ENCODE data around the gene SLC30A5. TPM values are rescaled to one million over a fixed set of nuclear protein-coding genes. Genes with fewer than 3 reads are reported as not detected.

SLC30A5 gene
- total and polyA plus RNA-seq, 2 donors (not counting 1 experiment from before 2014, with no cell fraction given): 12.5 to 35.8 TPM

DNA sequence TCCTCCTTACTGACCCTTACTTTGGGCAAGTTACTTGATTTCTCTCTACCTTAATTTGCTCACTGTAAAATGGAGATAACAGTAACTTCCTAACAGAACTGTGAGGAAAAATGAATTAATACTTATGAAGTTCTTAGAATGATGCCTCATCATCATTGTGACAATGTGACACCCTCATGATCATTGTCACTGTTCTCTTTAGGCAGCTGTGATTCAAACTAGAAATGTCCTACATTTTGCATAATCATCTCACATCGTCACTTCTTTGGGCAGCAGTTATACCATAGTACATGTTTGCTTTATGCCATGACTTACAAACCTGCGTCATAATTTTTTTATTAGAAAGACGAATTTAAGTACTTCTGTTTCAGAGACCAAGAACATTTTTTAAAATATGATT, 9.7 kb downstream of the SLC30A5 start:
- DNase-seq (no peak), ATAC-seq (ENCODE audit: low read depth) (no peak)
- Histone ChIP-seq H3K79me2 (ENCODE audit: control insufficient read depth, insufficient read depth, low read length) (peaks cover 15% of the 10 kb centered on the region), H3K27ac (ENCODE audit: low read length in 2 of 2) (no peak overlapping the region), H2AFZ (ENCODE audit: insufficient read depth, low read depth, low read length, poor library complexity, severe bottlenecking) (no peak overlapping the region), H3K4me2 (replicated peaks; ENCODE audit: low read depth, low read length, poor library complexity, severe bottlenecking) (no peak overlapping the region), H4K20me1 (ENCODE audit: control insufficient read depth, insufficient read depth, low read length, poor library complexity, severe bottlenecking) (peaks cover under 1% of the 10 kb centered on the region), H3K36me3 (replicated peaks in 1 of 2; ENCODE audit: control extremely low read depth in 1 of 2, control insufficient read depth in 1 of 2, extremely low read depth in 1 of 2, insufficient read depth in 2 of 2, low read length in 1 of 2) (peaks cover 8 to 32% of the 10 kb centered on the region in 2 experiments), H3K9me3 (ENCODE audit: control extremely low read depth in 1 of 3, control insufficient read depth in 2 of 3, insufficient read depth in 1 of 3, low read length in 2 of 3) (no peaks in the 10 kb centered on the region), H3K4me1 (ENCODE audit: control insufficient read depth in 2 of 2, insufficient read depth in 2 of 2, low read length in 2 of 2) (peaks cover 8 to 16% of the 10 kb centered on the region in 2 donors), H3K27me3 (replicated peaks in 1 of 4; ENCODE audit: control extremely low read depth in 1 of 4, control insufficient read depth in 3 of 4, insufficient read depth in 4 of 4, low read length in 3 of 4) (no peaks in the 10 kb centered on the region), H3K4me3 (ENCODE audit: control extremely low read depth in 1 of 5, extremely low read depth in 1 of 5, insufficient read depth in 1 of 5, low read depth in 2 of 5, low read length in 4 of 5) (no peak overlapping the region), H3K9ac (ENCODE audit: low read length) (no peak overlapping the region)
- no CpG with 5 or more reads among the region's 3 CpGs for WGBS (ENCODE audit: insufficient coverage)
- ChIA-PET CTCF (no interaction called here), POLR2A (no interaction called here)
- Mint-ChIP-seq H3K4me3 (no peak overlapping the region), H3K27me3 (no peaks in the 10 kb centered on the region), H3K9me3 (ENCODE audit: insufficient read depth) (no peaks in the 10 kb centered on the region), H3K27ac (no peak overlapping the region), H3K4me1 (peaks cover 26% of the 10 kb centered on the region)
- intact Hi-C loops (cut with micrococcal nuclease): no loop called here
- TF ChIP-seq EZH2 (IDR thresholded peaks at IDR 0.05; ENCODE audit: borderline replicate concordance, insufficient read depth, low read depth, low read length, poor library complexity, severe bottlenecking): no peak
- TF ChIP-seq, protein P1, sequence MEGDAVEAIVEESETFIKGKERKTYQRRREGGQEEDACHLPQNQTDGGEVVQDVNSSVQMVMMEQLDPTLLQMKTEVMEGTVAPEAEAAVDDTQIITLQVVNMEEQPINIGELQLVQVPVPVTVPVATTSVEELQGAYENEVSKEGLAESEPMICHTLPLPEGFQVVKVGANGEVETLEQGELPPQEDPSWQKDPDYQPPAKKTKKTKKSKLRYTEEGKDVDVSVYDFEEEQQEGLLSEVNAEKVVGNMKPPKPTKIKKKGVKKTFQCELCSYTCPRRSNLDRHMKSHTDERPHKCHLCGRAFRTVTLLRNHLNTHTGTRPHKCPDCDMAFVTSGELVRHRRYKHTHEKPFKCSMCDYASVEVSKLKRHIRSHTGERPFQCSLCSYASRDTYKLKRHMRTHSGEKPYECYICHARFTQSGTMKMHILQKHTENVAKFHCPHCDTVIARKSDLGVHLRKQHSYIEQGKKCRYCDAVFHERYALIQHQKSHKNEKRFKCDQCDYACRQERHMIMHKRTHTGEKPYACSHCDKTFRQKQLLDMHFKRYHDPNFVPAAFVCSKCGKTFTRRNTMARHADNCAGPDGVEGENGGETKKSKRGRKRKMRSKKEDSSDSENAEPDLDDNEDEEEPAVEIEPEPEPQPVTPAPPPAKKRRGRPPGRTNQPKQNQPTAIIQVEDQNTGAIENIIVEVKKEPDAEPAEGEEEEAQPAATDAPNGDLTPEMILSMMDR (IDR thresholded peaks at IDR 0.05): no peak

DNA sequence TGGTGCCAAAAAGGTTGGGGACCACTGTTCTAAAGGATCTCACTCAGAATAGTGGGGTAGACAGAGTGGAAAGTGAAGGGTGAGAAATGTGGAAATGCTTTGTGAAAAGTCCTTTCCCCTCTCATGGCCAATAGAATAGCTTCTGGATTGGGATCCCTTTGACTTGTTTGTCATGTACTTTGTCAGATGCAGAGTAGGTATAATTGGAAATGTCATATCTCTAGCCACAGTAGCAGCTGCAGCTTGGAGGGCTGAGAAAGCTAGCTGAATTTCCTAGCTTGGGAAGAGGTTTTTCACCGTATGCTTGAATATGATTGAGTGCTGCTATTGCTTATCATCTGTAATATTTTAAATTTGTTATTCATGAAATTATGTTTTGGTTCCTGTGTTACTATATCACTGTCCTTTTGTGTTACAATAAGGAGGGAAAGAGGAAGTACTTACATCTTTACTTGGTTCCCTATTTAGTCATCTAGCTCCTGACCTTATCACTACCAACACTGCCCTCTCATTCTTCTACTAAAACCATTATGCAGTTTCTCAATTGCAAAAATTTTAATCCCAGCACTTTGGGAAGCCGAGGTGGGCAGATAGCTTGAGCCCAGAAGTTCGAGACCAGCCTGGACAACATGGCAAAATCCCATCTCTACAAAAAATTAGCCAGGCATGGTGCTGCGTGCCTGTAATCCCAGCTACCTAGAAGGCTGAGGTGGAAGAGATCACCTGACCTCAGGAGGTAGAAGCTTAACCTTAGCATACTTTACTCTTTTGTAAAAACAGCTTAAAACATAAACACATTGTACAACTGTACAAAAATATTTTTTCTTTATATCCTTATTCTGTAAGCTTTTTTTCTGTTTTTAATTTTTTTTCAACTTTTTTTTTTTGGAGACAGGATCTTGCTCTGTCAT, 12.4 kb downstream of the SLC30A5 start:
- H3K9ac ChIP-seq (ENCODE audit: low read length): no peak overlapping the region
- no peaks in the 10 kb centered on the region for H3K9me3 Mint-ChIP-seq (ENCODE audit: insufficient read depth)
- no peak for TF ChIP-seq EZH2 (IDR thresholded peaks at IDR 0.05; ENCODE audit: borderline replicate concordance, insufficient read depth, low read depth, low read length, poor library complexity, severe bottlenecking)
- TF ChIP-seq, protein P1 (IDR thresholded peaks at IDR 0.05): no peak
- H3K4me3 ChIP-seq (ENCODE audit: control extremely low read depth in 1 of 5, extremely low read depth in 1 of 5, insufficient read depth in 1 of 5, low read depth in 2 of 5, low read length in 4 of 5): no peak overlapping the region
- DNase-seq: peak; percentile 53
- WGBS (ENCODE audit: insufficient coverage): no CpG with 5 or more reads among the region's 4 CpGs
- no peaks in the 10 kb centered on the region for H3K9me3 ChIP-seq (ENCODE audit: control extremely low read depth in 1 of 3, control insufficient read depth in 2 of 3, insufficient read depth in 1 of 3, low read length in 2 of 3)
- peak overlapping the region; percentile 15 to 63 for H3K27ac ChIP-seq (ENCODE audit: low read length in 2 of 2)
- no peaks in the 10 kb centered on the region for H3K27me3 Mint-ChIP-seq
- peaks cover 18% of the 10 kb centered on the region for H3K4me1 Mint-ChIP-seq
- no peak overlapping the region for H3K4me3 Mint-ChIP-seq
- no peaks in the 10 kb centered on the region for H3K27me3 ChIP-seq (replicated peaks in 1 of 4; ENCODE audit: control extremely low read depth in 1 of 4, control insufficient read depth in 3 of 4, insufficient read depth in 4 of 4, low read length in 3 of 4)
- peaks cover 6% of the 10 kb centered on the region for H3K79me2 ChIP-seq (ENCODE audit: control insufficient read depth, insufficient read depth, low read length)
- intact Hi-C loops (cut with micrococcal nuclease): loop anchor here (5.0 kb wide), 1 partner anchor 111 kb away; a partner anchor contains a TSS
- peaks cover 8 to 16% of the 10 kb centered on the region in 2 donors for H3K4me1 ChIP-seq (ENCODE audit: control insufficient read depth in 2 of 2, insufficient read depth in 2 of 2, low read length in 2 of 2)
- no peaks in the 10 kb centered on the region for H4K20me1 ChIP-seq (ENCODE audit: control insufficient read depth, insufficient read depth, low read length, poor library complexity, severe bottlenecking)
- ChIA-PET POLR2A (no interaction called here), CTCF (interaction anchor here (0.7 to 3.1 kb wide), 4 partner anchors 9 to 229 kb away, joined by 3 to 14 read pairs (median 4); partner anchors contain the start of genes CENPH and SLC30A5)
- peaks cover 15 to 46% of the 10 kb centered on the region in 2 experiments for H3K36me3 ChIP-seq (replicated peaks in 1 of 2; ENCODE audit: control extremely low read depth in 1 of 2, control insufficient read depth in 1 of 2, extremely low read depth in 1 of 2, insufficient read depth in 2 of 2, low read length in 1 of 2)
- H3K4me2 ChIP-seq (replicated peaks; ENCODE audit: low read depth, low read length, poor library complexity, severe bottlenecking): peak overlapping the region; percentile 20
- ATAC-seq (ENCODE audit: low read depth): peak; percentile 95
- H2AFZ ChIP-seq (ENCODE audit: insufficient read depth, low read depth, low read length, poor library complexity, severe bottlenecking): no peak overlapping the region
- H3K27ac Mint-ChIP-seq: peak overlapping the region; percentile 84
